Caco-2 (cell line): ENCODE data around the gene TTC39C. TPM values are rescaled to one million over a fixed set of nuclear protein-coding genes. Genes with fewer than 3 reads are reported as not detected.

Source experiments
- BruUV-seq: library from RNA; stranded (reverse); fragments of 400-500 nt; replicated peaks from 2 replicates; lab custom pipeline; 2021; lab: Mats Ljungman, UMichigan
- CTCF ChIA-PET: fragments of 300-600 bp; sonication (Branson Sonifier 250); formaldehyde crosslinking; loops from one replicate; lab custom pipeline; 2022; ENCODE audit warnings: antibody characterized with exemption; lab: Charles Lee
- POLR2A ChIA-PET: fragments of 300-600 bp; sonication (Branson Sonifier 250); formaldehyde crosslinking; loops from one replicate; lab custom pipeline; 2022; ENCODE audit warnings: antibody characterized with exemption; lab: Charles Lee
- DNase-seq, 2 experiments: peaks; one replicate each; pipeline versions ENCODE4 v3.0.0 to v3.0.0-alpha.2; 2020 to 2022
- H3K27me3 ChIP-seq: replicated peaks from 2 replicates; pipeline ENCODE4 v1.6.0; 2011; ENCODE audit warnings: low read length; ENCODE audit not compliant: control insufficient read depth, insufficient read depth
- H3K36me3 ChIP-seq: 2 replicates; pipeline ENCODE4 v1.5.1; 2011; ENCODE audit warnings: low read length; ENCODE audit not compliant: control insufficient read depth, insufficient read depth
- H3K4me1 ChIP-seq: fragments of 250-450 bp; sonication (Bioruptor Pico); 2 replicates; pipeline ENCODE4 v1.5.1; 2020; ENCODE audit warnings: mild to moderate bottlenecking
- H3K4me3 ChIP-seq: 2 replicates; pipeline ENCODE4 v1.5.1; 2011; ENCODE audit warnings: low read depth, mild to moderate bottlenecking, control low read depth, low read length
- H3K9me3 ChIP-seq: fragments of 250-450 bp; sonication (Bioruptor Pico); 2 replicates; pipeline ENCODE4 v1.5.1; 2020; ENCODE audit warnings: mild to moderate bottlenecking, moderate library complexity
- H3K27ac Mint-ChIP-seq: one replicate; pipeline ENCODE4 v1.8.0; 2022; ENCODE audit warnings: mixed read lengths; ENCODE audit not compliant: unreplicated experiment
- H3K27me3 Mint-ChIP-seq: one replicate; pipeline ENCODE4 v1.8.0; 2022; ENCODE audit warnings: mixed read lengths; ENCODE audit not compliant: insufficient read depth, unreplicated experiment
- H3K36me3 Mint-ChIP-seq: one replicate; pipeline ENCODE4 v1.8.0; 2022; ENCODE audit warnings: mild to moderate bottlenecking, mixed read lengths; ENCODE audit not compliant: insufficient read depth, unreplicated experiment
- H3K4me1 Mint-ChIP-seq: one replicate; pipeline ENCODE4 v1.8.0; 2022; ENCODE audit warnings: low read depth, mixed read lengths; ENCODE audit not compliant: unreplicated experiment
- H3K4me3 Mint-ChIP-seq: one replicate; pipeline ENCODE4 v1.8.0; 2022; ENCODE audit warnings: mild to moderate bottlenecking, moderate library complexity, mixed read lengths; ENCODE audit not compliant: unreplicated experiment
- H3K9me3 Mint-ChIP-seq: one replicate; pipeline ENCODE4 v1.8.0; 2022; ENCODE audit warnings: mixed read lengths; ENCODE audit not compliant: unreplicated experiment
- intact Hi-C: fragments of 100-400 bp; cut with micrococcal nuclease; formaldehyde crosslinking; loops from one replicate; pipeline ENCODE4 v1.10.0; 2022; ENCODE audit not compliant: unreplicated experiment
- total RNA-seq: library from RNA; stranded (reverse); gene quantifications from 2 replicates; pipeline ENCODE4 v1.2.3, GENCODE V29; 2022
- TF ChIP-seq, protein P1 (sequence below), 2 experiments: fragments of 200-600 bp in 1 of 2; IDR thresholded peaks; 1 replicate in 1 of 2; 2 replicates in 1 of 2; pipeline versions ENCODE4 v1.5.1 to v1.8.0; 2011 to 2022; ENCODE audit warnings: antibody characterized with exemption in 1 of 2, control low read depth in 1 of 2, inconsistent platforms in 1 of 2, low read depth in 1 of 2, low read length in 1 of 2, mild to moderate bottlenecking in 1 of 2, moderate library complexity in 1 of 2; ENCODE audit not compliant: insufficient read depth in 1 of 2, severe bottlenecking in 1 of 2, unreplicated experiment in 1 of 2

Gene TTC39C
- total RNA-seq, 1 experiment from 2014 or later = 9.3 TPM

DNA sequence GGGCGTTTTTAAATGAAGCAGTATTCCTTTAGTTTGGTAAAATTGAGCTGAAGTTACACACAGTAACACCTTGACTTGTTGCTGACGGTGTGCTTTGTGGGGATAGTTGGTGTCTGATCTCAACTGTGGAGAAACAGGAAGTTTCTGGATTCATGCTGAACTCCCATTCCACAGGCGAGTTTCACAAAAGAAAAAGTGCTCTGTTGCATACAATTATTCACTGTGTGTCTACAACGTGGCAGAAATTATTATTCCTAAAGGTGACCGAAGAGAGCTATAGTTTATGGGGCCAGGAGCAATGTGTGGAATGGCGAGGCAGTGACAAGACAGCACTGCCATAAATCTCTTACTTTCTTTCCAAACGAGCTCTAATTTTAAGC, 123.8 kb downstream of the TTC39C start:
- ChIA-PET CTCF (interaction anchor here (0.6 to 1.2 kb wide), 2 partner anchors 87 to 351 kb away, joined by 3 to 5 read pairs; no protein-coding TSS in a partner anchor), POLR2A (interaction anchor here (0.6 to 0.7 kb wide), 5 partner anchors 43 to 640 kb away, joined by 3 to 4 read pairs (median 3); no protein-coding TSS in a partner anchor)
- BruUV-seq = TSS peak; percentile 72
- Histone ChIP-seq H3K4me3 (peak overlapping the region; percentile 51), H3K9me3 (no peaks in the 10 kb centered on the region), H3K4me1 (no peaks in the 10 kb centered on the region), H3K36me3 (no peaks in the 10 kb centered on the region), H3K27me3 (no peaks in the 10 kb centered on the region)
- Mint-ChIP-seq H3K9me3 (no peaks in the 10 kb centered on the region), H3K27ac (peak overlapping the region; percentile 91), H3K27me3 (no peaks in the 10 kb centered on the region), H3K4me1 (no peaks in the 10 kb centered on the region), H3K36me3 (peaks cover 7% of the 10 kb centered on the region), H3K4me3 (peak overlapping the region; percentile 67)
- intact Hi-C loops = no loop called here
- DNase-seq = peak in 1 of 2 experiments; percentile 1
- TF ChIP-seq, protein P1, sequence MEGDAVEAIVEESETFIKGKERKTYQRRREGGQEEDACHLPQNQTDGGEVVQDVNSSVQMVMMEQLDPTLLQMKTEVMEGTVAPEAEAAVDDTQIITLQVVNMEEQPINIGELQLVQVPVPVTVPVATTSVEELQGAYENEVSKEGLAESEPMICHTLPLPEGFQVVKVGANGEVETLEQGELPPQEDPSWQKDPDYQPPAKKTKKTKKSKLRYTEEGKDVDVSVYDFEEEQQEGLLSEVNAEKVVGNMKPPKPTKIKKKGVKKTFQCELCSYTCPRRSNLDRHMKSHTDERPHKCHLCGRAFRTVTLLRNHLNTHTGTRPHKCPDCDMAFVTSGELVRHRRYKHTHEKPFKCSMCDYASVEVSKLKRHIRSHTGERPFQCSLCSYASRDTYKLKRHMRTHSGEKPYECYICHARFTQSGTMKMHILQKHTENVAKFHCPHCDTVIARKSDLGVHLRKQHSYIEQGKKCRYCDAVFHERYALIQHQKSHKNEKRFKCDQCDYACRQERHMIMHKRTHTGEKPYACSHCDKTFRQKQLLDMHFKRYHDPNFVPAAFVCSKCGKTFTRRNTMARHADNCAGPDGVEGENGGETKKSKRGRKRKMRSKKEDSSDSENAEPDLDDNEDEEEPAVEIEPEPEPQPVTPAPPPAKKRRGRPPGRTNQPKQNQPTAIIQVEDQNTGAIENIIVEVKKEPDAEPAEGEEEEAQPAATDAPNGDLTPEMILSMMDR (IDR thresholded peaks at IDR 0.05; ENCODE audit: insufficient read depth in 1 of 2, low read depth in 1 of 2, low read length in 1 of 2, severe bottlenecking in 1 of 2, unreplicated experiment in 1 of 2) = no peak

DNA sequence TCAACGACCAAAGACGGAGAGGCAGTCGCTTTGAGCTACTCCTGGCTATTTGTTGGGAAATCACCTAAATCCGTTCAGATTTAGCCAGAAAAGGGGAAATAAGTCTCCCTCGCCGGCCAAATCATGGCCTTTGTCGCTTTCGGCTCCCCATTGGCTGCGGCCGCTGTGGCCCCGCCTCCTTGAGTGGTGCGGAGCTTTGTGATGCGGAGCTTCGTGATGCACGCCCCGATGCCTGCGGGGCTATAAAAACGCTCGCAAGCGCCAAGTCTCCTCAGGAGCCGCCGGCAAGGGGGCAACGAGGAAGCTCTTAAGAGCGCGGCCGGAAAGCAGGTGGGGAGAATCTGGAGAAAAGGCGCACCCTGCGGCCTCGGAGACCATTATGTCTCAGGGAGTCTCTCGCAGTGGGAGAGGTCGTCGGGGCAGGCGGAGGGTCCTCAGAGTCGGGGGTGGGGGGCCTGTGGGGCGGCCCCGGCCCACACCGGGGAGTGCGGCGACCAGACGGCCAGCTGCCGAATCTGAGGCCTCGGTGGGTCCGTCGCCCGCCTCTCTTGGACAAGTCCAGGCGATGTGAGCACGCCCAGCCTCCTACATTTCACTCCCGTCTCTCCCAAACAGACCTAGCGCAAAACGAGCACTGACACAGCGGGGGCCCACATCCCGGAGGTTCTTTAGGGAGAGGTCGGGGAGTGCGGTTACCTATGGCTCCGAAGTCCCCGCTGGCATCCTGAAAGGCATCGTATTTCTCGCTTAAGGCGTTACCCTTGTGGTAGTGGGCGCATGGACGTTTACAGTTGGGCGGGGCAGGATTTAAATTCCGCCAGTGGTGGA, 124.4 kb downstream of the TTC39C start, which contains the start of gene CABYR:
TSS of gene CABYR (plus strand) at position 274 of the 828 bp plus-strand sequence. CDS start 4,053 bp downstream, outside the sequence.
- Histone ChIP-seq H3K4me3 (peak within 1 kb of the TSS; percentile 51), H3K27me3 (no peaks in the 10 kb centered on the region), H3K36me3 (no peaks in the 10 kb centered on the region), H3K9me3 (no peaks in the 10 kb centered on the region), H3K4me1 (no peaks in the 10 kb centered on the region)
- TF ChIP-seq, protein P1 (IDR thresholded peaks at IDR 0.05; ENCODE audit: insufficient read depth in 1 of 2, low read depth in 1 of 2, low read length in 1 of 2, severe bottlenecking in 1 of 2, unreplicated experiment in 1 of 2) = no peak
- DNase-seq = peak; percentile 76 to 84
- Mint-ChIP-seq H3K4me3 (peak within 1 kb of the TSS; percentile 67), H3K27me3 (no peaks in the 10 kb centered on the region), H3K4me1 (no peaks in the 10 kb centered on the region), H3K27ac (peak within 1 kb of the TSS; percentile 91), H3K9me3 (no peaks in the 10 kb centered on the region), H3K36me3 (peaks cover 7% of the 10 kb centered on the region)
- ChIA-PET POLR2A (interaction anchor here (0.5 to 0.7 kb wide), 7 partner anchors 22 to 640 kb away, joined by 3 to 4 read pairs (median 3); no protein-coding TSS in a partner anchor), CTCF (interaction anchor here (0.6 to 1.2 kb wide), 2 partner anchors 87 to 350 kb away, joined by 3 to 5 read pairs; no protein-coding TSS in a partner anchor)
- intact Hi-C loops = no loop called here
- TSS peak; percentile 78 for BruUV-seq

DNA sequence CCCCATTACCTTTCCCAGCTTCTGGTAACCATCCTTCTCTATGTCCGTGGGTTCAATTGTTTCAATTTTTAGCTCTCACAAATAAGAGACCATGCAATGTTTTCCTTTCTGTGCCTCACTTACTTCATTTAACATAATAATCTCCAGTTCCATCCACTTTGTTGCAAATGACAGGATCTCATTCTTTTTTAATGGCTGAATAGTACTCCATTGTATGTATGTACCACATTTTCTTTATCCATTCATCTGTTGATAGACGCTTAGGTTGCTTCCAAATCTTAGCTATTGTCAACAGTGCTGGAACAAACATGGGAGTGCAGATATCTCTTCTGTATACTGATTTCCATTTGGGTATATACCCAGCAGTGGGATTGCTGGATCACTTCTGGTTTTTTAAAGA, 126.1 kb downstream of the TTC39C start:
- ChIA-PET POLR2A (no interaction called here), CTCF (no interaction called here)
- Histone ChIP-seq H3K27me3 (no peaks in the 10 kb centered on the region), H3K4me1 (no peaks in the 10 kb centered on the region), H3K9me3 (no peaks in the 10 kb centered on the region), H3K36me3 (no peaks in the 10 kb centered on the region), H3K4me3 (no peak overlapping the region)
- intact Hi-C loops = no loop called here
- TF ChIP-seq, protein P1 (IDR thresholded peaks at IDR 0.05; ENCODE audit: insufficient read depth in 1 of 2, low read depth in 1 of 2, low read length in 1 of 2, severe bottlenecking in 1 of 2, unreplicated experiment in 1 of 2) = no peak
- Mint-ChIP-seq H3K27ac (no peak overlapping the region), H3K4me3 (no peak overlapping the region), H3K27me3 (no peaks in the 10 kb centered on the region), H3K9me3 (no peaks in the 10 kb centered on the region), H3K36me3 (peaks cover 7% of the 10 kb centered on the region), H3K4me1 (no peaks in the 10 kb centered on the region)
- BruUV-seq = no TSS peak
- no peak for DNase-seq
